WTC11 (cell line): Measurements from ENCODE around the gene TMEM39A.

ENCODE experiments used
- AR ChIP-seq: fragments of 250-450 bp; sonication (Bioruptor Pico); IDR thresholded peaks from 2 replicates; pipeline ENCODE4 v1.9.0; 2021; ENCODE audit warnings: mild to moderate bottlenecking
- ATF3 ChIP-seq: sonication (generic); formaldehyde crosslinking; conservative IDR thresholded peaks from 2 replicates; pipeline ENCODE4 v1.8.1; 2022; ENCODE audit warnings: mild to moderate bottlenecking, missing genetic modification reagents
- CREB1 ChIP-seq: sonication (generic); formaldehyde crosslinking; IDR thresholded peaks from 2 replicates; pipeline ENCODE4 v1.8.0; 2023; ENCODE audit warnings: mild to moderate bottlenecking, missing genetic modification reagents
- CTCF ChIP-seq: fragments of 200-600 bp; IDR thresholded peaks from 2 replicates; pipeline ENCODE4 v1.8.0; 2022; ENCODE audit warnings: antibody characterized with exemption
- IRF2 ChIP-seq: sonication (generic); formaldehyde crosslinking; IDR thresholded peaks from 2 replicates; pipeline ENCODE4 v1.8.0; 2022; ENCODE audit warnings: low read depth, missing genetic modification reagents, borderline replicate concordance
- MAX ChIP-seq: sonication (generic); formaldehyde crosslinking; IDR thresholded peaks from 2 replicates; pipeline ENCODE4 v1.8.0; 2022; ENCODE audit warnings: mild to moderate bottlenecking, missing genetic modification reagents
- NR2C2 ChIP-seq: sonication (generic); formaldehyde crosslinking; IDR thresholded peaks from 2 replicates; pipeline ENCODE4 v1.8.0; 2022; ENCODE audit warnings: mild to moderate bottlenecking, missing genetic modification reagents
- NR3C1 ChIP-seq: sonication (generic); formaldehyde crosslinking; conservative IDR thresholded peaks from 2 replicates; pipeline ENCODE4 v1.8.1; 2023; ENCODE audit warnings: low read depth, mild to moderate bottlenecking, missing genetic modification reagents
- SMAD3 ChIP-seq: sonication (generic); formaldehyde crosslinking; IDR thresholded peaks from 2 replicates; pipeline ENCODE4 v1.8.0; 2022; ENCODE audit warnings: missing genetic modification reagents, mild to moderate bottlenecking, borderline replicate concordance
- SOX15 ChIP-seq: fragments of 250-450 bp; sonication (Bioruptor Pico); IDR thresholded peaks from 2 replicates; pipeline ENCODE4 v1.9.0; 2021; ENCODE audit warnings: mild to moderate bottlenecking
- TEAD4 ChIP-seq: sonication (generic); formaldehyde crosslinking; IDR thresholded peaks from 2 replicates; pipeline ENCODE4 v1.8.0; 2022; ENCODE audit warnings: mild to moderate bottlenecking, missing genetic modification reagents

- no peak for TF ChIP-seq CTCF
- TF ChIP-seq SMAD3 (CRISPR knock-in tag): no peak
- TF ChIP-seq NR2C2 (CRISPR knock-in tag): no peak
- TF ChIP-seq NR3C1 (CRISPR knock-in tag): no peak
- no peak for TF ChIP-seq SOX15 (CRISPR knock-in tag)
- TF ChIP-seq CREB1: no peak
- TF ChIP-seq AR (CRISPR knock-in tag): no peak
- TF ChIP-seq TEAD4 (CRISPR knock-in tag): no peak
- no peak for TF ChIP-seq MAX (CRISPR knock-in tag)
- no peak for TF ChIP-seq ATF3 (CRISPR knock-in tag)
- no peak for TF ChIP-seq IRF2 (CRISPR knock-in tag)
These were observed 28.7 kb upstream of the TMEM39A start for GRCh38 chr3:119492128-119492527.
